ELF-1 (cell line): ENCODE results near the gene CNTN5.

Source experiments
- DNase-seq: peaks from one replicate; pipeline ENCODE4 v3.0.0-alpha.2; 2016; ENCODE audit warnings: low read depth, low spot score

The CNTN5 gene

GRCh38 chr11:99614352-99614751, 593.6 kb downstream of the CNTN5 start:
- peak; percentile 69 for DNase-seq

GRCh38 chr11:99630629-99631028, 609.9 kb downstream of the CNTN5 start:
- DNase-seq, result no peak

- no peak for DNase-seq
Measured at GRCh38 chr11:99631618-99632017, 610.9 kb downstream of the CNTN5 start.

- DNase-seq, result no peak
Measured at GRCh38 chr11:99632969-99633368, 612.2 kb downstream of the CNTN5 start.

GRCh38 chr11:99634581-99634980, 613.8 kb downstream of the CNTN5 start:
- no peak for DNase-seq

- no peak for DNase-seq
Measured at GRCh38 chr11:99638073-99638553, 617.4 kb downstream of the CNTN5 start.

- no peak for DNase-seq
Measured at GRCh38 chr11:99640671-99641070, 619.9 kb downstream of the CNTN5 start.

GRCh38 chr11:99645934-99646333, 625.2 kb downstream of the CNTN5 start:
- no peak for DNase-seq

GRCh38 chr11:99670067-99670676, 649.4 kb downstream of the CNTN5 start:
- DNase-seq, result no peak

- no peak for DNase-seq
Measured at GRCh38 chr11:99671808-99672409, 651.2 kb downstream of the CNTN5 start.

GRCh38 chr11:99676292-99676691, 655.5 kb downstream of the CNTN5 start:
- no peak for DNase-seq

GRCh38 chr11:99682171-99682570, 661.4 kb downstream of the CNTN5 start:
- DNase-seq, result no peak

GRCh38 chr11:99682646-99683045, 661.9 kb downstream of the CNTN5 start:
- no peak for DNase-seq

- no peak for DNase-seq
Measured at GRCh38 chr11:99683933-99684332, 663.2 kb downstream of the CNTN5 start.

- no peak for DNase-seq
Measured at GRCh38 chr11:99686838-99687237, 666.1 kb downstream of the CNTN5 start.

- no peak for DNase-seq
Measured at GRCh38 chr11:99687320-99687719, 666.6 kb downstream of the CNTN5 start.

- no peak for DNase-seq
Measured at GRCh38 chr11:99693941-99694492, 673.3 kb downstream of the CNTN5 start.

- no peak for DNase-seq
Measured at GRCh38 chr11:99695106-99695505, 674.4 kb downstream of the CNTN5 start.

- DNase-seq, result no peak
Measured at GRCh38 chr11:99706848-99707247, 686.1 kb downstream of the CNTN5 start.

GRCh38 chr11:99708928-99709672, 688.4 kb downstream of the CNTN5 start:
- DNase-seq, result no peak

- DNase-seq, result no peak
Measured at GRCh38 chr11:99716302-99716701, 695.6 kb downstream of the CNTN5 start.

- DNase-seq, result no peak
Measured at GRCh38 chr11:99718291-99718690, 697.5 kb downstream of the CNTN5 start.
